Fibroblast of pulmonary artery (primary cell): ENCODE results near the gene IL2RA.
A peak's percentile ranks its signal among the peaks of the same experiment; 100 is the strongest.

ENCODE experiments used
- DNase-seq: peaks from one replicate; pipeline ENCODE4 v3.0.0-alpha.2; 2010; ENCODE audit warnings: low read depth
- H3K4me3 ChIP-seq: replicated peaks from 2 replicates; pipeline ENCODE4 v1.5.1; 2011; ENCODE audit warnings: low read depth, mild to moderate bottlenecking, control low read depth, low read length, moderate library complexity
- TF ChIP-seq, protein P1 (sequence below): IDR thresholded peaks from 2 replicates; pipeline ENCODE4 v1.5.1; 2011; ENCODE audit warnings: mild to moderate bottlenecking, control low read depth, low read length, inconsistent platforms; ENCODE audit errors: missing control alignments

Gene IL2RA

GRCh38 chr10:6012121-6012905 lies 49.9 kb downstream of the IL2RA start:
- TF ChIP-seq, protein P1, sequence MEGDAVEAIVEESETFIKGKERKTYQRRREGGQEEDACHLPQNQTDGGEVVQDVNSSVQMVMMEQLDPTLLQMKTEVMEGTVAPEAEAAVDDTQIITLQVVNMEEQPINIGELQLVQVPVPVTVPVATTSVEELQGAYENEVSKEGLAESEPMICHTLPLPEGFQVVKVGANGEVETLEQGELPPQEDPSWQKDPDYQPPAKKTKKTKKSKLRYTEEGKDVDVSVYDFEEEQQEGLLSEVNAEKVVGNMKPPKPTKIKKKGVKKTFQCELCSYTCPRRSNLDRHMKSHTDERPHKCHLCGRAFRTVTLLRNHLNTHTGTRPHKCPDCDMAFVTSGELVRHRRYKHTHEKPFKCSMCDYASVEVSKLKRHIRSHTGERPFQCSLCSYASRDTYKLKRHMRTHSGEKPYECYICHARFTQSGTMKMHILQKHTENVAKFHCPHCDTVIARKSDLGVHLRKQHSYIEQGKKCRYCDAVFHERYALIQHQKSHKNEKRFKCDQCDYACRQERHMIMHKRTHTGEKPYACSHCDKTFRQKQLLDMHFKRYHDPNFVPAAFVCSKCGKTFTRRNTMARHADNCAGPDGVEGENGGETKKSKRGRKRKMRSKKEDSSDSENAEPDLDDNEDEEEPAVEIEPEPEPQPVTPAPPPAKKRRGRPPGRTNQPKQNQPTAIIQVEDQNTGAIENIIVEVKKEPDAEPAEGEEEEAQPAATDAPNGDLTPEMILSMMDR = no peak
- no peak overlapping the region for H3K4me3 ChIP-seq
- no peak for DNase-seq

DNA sequence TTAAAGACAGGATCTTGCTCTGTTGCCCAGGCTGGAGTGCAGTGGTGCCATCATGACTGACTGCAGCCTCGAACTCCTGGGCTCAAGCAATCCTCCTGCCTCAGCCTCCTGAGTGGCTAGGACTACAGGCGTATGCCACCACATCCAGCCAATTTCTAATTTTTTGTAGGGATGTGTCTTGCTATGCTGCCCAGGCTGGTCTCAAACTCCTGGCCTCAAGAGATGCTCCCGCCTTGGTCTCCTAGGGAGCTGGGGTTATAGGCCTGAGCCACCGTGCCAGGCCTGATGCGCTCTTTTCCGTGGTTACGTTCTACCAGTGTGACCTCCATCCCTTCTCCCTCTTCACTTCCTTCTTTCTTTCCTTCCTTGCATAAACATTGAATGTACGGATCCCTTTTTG lies 50.6 kb downstream of the IL2RA start:
- DNase-seq = no peak
- no peak overlapping the region for H3K4me3 ChIP-seq
- TF ChIP-seq, protein P1 = no peak

DNA sequence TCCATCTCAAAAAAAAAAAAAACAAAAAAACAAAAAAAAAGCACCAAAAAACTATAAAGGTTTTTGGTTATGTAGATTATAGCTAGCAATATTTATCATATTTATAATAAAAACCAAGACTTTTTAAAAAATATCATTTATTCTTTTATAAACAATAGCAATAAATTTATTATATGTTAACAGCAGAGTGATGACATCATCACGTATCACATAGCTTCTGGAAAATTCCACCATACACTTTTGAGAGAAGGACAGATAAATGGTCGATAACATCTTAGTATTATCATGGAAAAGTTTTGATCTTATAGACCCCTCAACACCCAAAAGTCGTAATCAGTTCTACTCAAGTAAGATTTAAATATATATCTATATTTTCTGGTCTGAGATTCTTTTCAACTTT lies 51.6 kb downstream of the IL2RA start:
- TF ChIP-seq, protein P1 = no peak
- DNase-seq = no peak
- no peak overlapping the region for H3K4me3 ChIP-seq

- DNase-seq = peak; percentile 43
- no peak overlapping the region for H3K4me3 ChIP-seq
- TF ChIP-seq, protein P1 = no peak
Measured at GRCh38 chr10:6009961-6010360, 52.2 kb downstream of the IL2RA start.

DNA sequence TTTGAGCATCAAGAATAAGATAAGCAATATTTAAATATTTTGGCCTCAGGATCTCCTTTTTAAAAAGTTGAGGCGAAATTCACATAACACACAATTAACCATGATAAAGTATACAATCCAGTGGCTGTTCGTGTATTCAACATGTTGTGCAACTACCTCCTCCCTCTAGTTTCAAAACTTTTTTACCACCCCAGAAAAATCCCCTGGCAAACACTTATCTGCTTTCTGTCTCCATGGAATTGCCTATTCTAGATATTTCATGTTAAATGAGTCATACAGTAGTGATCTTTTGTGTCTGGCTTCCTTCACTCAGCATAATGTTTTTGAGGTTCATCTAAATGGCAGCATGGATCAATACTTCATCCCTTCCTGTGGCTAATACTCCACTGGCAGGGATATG lies 53.0 kb downstream of the IL2RA start:
- peak; percentile 95 for DNase-seq
- peak overlapping the region; percentile 51 for H3K4me3 ChIP-seq
- TF ChIP-seq, protein P1 = no peak

DNA sequence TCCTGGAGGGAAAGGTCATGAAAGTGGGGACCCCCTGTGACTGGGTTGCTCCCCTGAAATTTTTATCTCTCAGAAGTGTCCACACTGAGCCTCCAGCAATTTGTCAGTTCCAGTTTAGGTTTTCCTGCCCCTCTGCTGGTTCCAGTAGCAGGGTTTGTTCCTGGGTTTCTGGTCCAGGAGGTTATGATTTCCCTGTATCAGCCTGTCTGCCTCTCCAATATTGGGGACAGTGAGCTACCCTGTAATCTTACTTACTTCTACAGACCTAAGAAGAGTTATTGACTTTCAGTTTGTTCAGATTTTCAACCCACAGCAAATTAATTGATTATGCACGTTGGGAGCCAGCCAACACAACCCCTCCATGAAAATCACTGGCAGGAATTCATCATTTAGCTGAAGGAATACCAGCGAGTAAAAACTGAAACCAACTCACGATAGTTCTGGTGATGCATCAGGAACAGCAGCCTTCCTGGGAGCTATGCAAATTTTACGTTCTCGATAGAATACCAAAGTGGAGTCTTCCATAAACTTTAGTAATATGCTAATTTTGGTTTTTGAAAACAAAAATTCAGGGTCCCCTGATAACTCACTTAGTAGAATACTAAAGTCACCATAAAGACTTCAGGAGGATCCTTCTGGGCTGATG lies 53.5 kb downstream of the IL2RA start:
- peak overlapping the region; percentile 51 for H3K4me3 ChIP-seq
- peak; percentile 55 for DNase-seq
- TF ChIP-seq, protein P1 = no peak
